Activated CD4-positive, alpha-beta T cell treated with anti-CD3 and anti-CD28 coated beads for 1 hour (primary cell): ENCODE measurements around the gene MTTP.

Source experiments
- DNase-seq: peaks from one replicate; pipeline ENCODE4 v3.0.0-alpha.2; 2020

Gene MTTP

GRCh38 chr4:99593781-99594641, 19.4 kb downstream of the MTTP start:
- DNase-seq = no peak

- DNase-seq = no peak
These were observed 20.2 kb downstream of the MTTP start for GRCh38 chr4:99594818-99595217.

GRCh38 chr4:99606716-99607115, 32.1 kb downstream of the MTTP start:
- DNase-seq = no peak

GRCh38 chr4:99608417-99608816, 33.8 kb downstream of the MTTP start:
- no peak for DNase-seq

- no peak for DNase-seq
These were observed 36.1 kb downstream of the MTTP start for GRCh38 chr4:99610605-99611175.

GRCh38 chr4:99612281-99612680, 37.7 kb downstream of the MTTP start:
- no peak for DNase-seq

- DNase-seq = no peak
These were observed 38.1 kb downstream of the MTTP start for GRCh38 chr4:99612704-99613103.

GRCh38 chr4:99614491-99614890, 39.9 kb downstream of the MTTP start:
- no peak for DNase-seq

GRCh38 chr4:99615170-99615820, 40.7 kb downstream of the MTTP start:
- DNase-seq = no peak

- DNase-seq = no peak
These were observed 42.8 kb downstream of the MTTP start for GRCh38 chr4:99617374-99617773.

- DNase-seq = no peak
These were observed 47.7 kb downstream of the MTTP start for GRCh38 chr4:99622341-99622740.

- no peak for DNase-seq
These were observed 49.6 kb downstream of the MTTP start for GRCh38 chr4:99624141-99624719.

- no peak for DNase-seq
These were observed 50.7 kb downstream of the MTTP start for GRCh38 chr4:99625369-99625768.

GRCh38 chr4:99628040-99628439, 53.4 kb downstream of the MTTP start:
- DNase-seq = no peak

- no peak for DNase-seq
These were observed 55.4 kb downstream of the MTTP start for GRCh38 chr4:99629962-99630554.

GRCh38 chr4:99630857-99631360, 56.3 kb downstream of the MTTP start:
- DNase-seq = no peak

GRCh38 chr4:99633772-99634171, 59.1 kb downstream of the MTTP start:
- DNase-seq = no peak

- no peak for DNase-seq
These were observed 60.2 kb downstream of the MTTP start for GRCh38 chr4:99634742-99635360.

GRCh38 chr4:99635601-99636000, 61.0 kb downstream of the MTTP start:
- no peak for DNase-seq

GRCh38 chr4:99636422-99636821, 61.8 kb downstream of the MTTP start:
- no peak for DNase-seq

GRCh38 chr4:99637174-99637573, 62.5 kb downstream of the MTTP start:
- no peak for DNase-seq

- no peak for DNase-seq
These were observed 66.1 kb downstream of the MTTP start for GRCh38 chr4:99640676-99641075.
